OCI-LY1 (cell line): ENCODE data around the gene GLT1D1.

Experiments used
- H2AFZ ChIP-seq: fragments of 200-600 bp; sonication (generic), shearing (Covaris generic); 2 replicates; pipeline ENCODE4 v1.6.0; 2014; ENCODE audit warnings: antibody characterized with exemption, mild to moderate bottlenecking, low read length
- H3F3A ChIP-seq: fragments of 200-600 bp; sonication (generic), shearing (Covaris generic); 2 replicates; pipeline ENCODE4 v1.6.0; 2014; ENCODE audit warnings: mild to moderate bottlenecking, antibody characterized with exemption, low read length, moderate library complexity; ENCODE audit not compliant: insufficient read depth
- H3K27ac ChIP-seq: fragments of 200-600 bp; sonication (generic); 2 replicates; pipeline ENCODE4 v1.5.1; 2014; ENCODE audit warnings: low read length, mixed run types, mild to moderate bottlenecking, low read depth; ENCODE audit not compliant: poor library complexity, severe bottlenecking
- H3K27me3 ChIP-seq: fragments of 200-600 bp; sonication (generic); 2 replicates; pipeline ENCODE4 v1.6.0; 2014; ENCODE audit warnings: antibody characterized with exemption, mild to moderate bottlenecking, low read length, moderate library complexity; ENCODE audit not compliant: insufficient read depth
- H3K36me3 ChIP-seq: fragments of 200-600 bp; sonication (generic); 2 replicates; pipeline ENCODE4 v1.6.1; 2014; ENCODE audit warnings: mild to moderate bottlenecking, antibody characterized with exemption, low read length, moderate library complexity, mixed read lengths; ENCODE audit not compliant: insufficient read depth
- H3K4me1 ChIP-seq: fragments of 200-600 bp; sonication (generic); 2 replicates; pipeline ENCODE4 v1.5.1; 2014; ENCODE audit warnings: mild to moderate bottlenecking, low read length, moderate library complexity; ENCODE audit not compliant: insufficient read depth, severe bottlenecking
- H3K4me2 ChIP-seq: fragments of 200-600 bp; sonication (generic), shearing (Covaris generic); 2 replicates; pipeline ENCODE4 v1.6.1; 2014; ENCODE audit warnings: low read length
- H3K4me3 ChIP-seq: fragments of 200-600 bp; sonication (generic); 2 replicates; pipeline ENCODE4 v1.5.1; 2014; ENCODE audit warnings: low read length, low read depth, mild to moderate bottlenecking, mixed read lengths; ENCODE audit not compliant: poor library complexity, severe bottlenecking
- H3K79me2 ChIP-seq: fragments of 200-600 bp; shearing (Covaris generic); 2 replicates; pipeline ENCODE4 v1.6.1; 2016; ENCODE audit warnings: mixed run types, low read length, mixed read lengths; ENCODE audit not compliant: insufficient read depth
- H3K9ac ChIP-seq: fragments of 200-600 bp; sonication (generic), shearing (Covaris generic); 2 replicates; pipeline ENCODE4 v1.6.1; 2014; ENCODE audit warnings: mild to moderate bottlenecking, low read length, mixed read lengths
- H3K9me2 ChIP-seq: fragments of 200-600 bp; sonication (generic), shearing (Covaris generic); 2 replicates; pipeline ENCODE4 v1.6.1; 2014; ENCODE audit warnings: low read depth, mild to moderate bottlenecking, low read length, mixed read lengths
- H3K9me3 ChIP-seq: fragments of 200-600 bp; shearing (Covaris generic); 2 replicates; pipeline ENCODE4 v1.6.1; 2014; ENCODE audit warnings: low read length, mixed read lengths
- H4K20me1 ChIP-seq: fragments of 200-600 bp; sonication (generic), shearing (Covaris generic); 2 replicates; pipeline ENCODE4 v1.6.0; 2016; ENCODE audit warnings: mild to moderate bottlenecking, low read length; ENCODE audit not compliant: insufficient read depth
- EZH2 ChIP-seq: fragments of 200-600 bp; sonication (generic), shearing (Covaris generic); IDR thresholded peaks from 2 replicates; pipeline ENCODE4 v1.8.0; 2017; ENCODE audit warnings: borderline replicate concordance, mixed run types, mild to moderate bottlenecking, antibody characterized with exemption, low read length, moderate library complexity, mixed read lengths
- TF ChIP-seq, protein P1 (sequence below): fragments of 200-600 bp; sonication (generic), shearing (Covaris generic); IDR thresholded peaks from 2 replicates; pipeline ENCODE4 v1.5.1; 2017; ENCODE audit warnings: mild to moderate bottlenecking, antibody characterized with exemption, low read length, moderate library complexity, mixed read lengths

The GLT1D1 gene

DNA sequence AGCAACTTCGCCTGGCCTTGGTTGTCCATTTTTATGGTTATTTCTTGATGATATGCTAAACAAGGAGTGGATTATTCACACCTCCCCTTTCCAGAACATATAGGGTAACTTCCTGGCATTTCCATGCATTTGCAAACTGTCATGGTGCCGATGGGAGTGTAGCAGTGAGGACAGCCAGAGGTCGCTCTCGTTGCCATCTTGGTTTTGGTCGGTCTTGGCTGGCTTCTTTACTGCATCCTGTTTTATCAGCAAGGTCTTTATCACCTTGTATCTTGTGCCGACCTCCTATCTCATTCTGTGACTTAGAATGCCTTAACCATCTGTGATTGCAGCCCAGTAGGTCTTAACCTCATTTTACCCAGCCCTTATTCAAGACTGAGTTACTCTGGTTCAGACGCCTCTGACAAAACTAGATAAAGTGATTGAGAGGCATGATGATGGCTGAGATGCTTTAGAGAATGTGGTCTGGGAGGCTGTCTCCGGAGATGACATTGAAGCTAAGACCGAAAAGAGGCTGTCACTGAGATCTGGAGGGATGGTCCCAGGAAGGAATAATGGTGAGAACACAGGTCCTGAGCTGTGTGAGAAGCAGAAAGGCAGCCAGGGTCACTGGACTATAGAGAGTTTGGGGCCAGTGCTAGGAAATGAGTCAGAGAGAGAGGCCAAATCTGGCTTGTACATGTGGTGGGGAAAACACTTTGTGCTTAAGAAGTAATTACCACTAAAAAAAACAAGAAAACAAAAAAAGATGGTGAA is 2.9 kb downstream of the GLT1D1 start:
- H2AFZ ChIP-seq: no peak overlapping the region
- no peaks in the 10 kb centered on the region for H3F3A ChIP-seq
- no peaks in the 10 kb centered on the region for H3K36me3 ChIP-seq
- H3K9me2 ChIP-seq: no peaks in the 10 kb centered on the region
- no peaks in the 10 kb centered on the region for H4K20me1 ChIP-seq
- no peaks in the 10 kb centered on the region for H3K9me3 ChIP-seq
- H3K79me2 ChIP-seq: no peaks in the 10 kb centered on the region
- H3K27ac ChIP-seq: no peak overlapping the region
- H3K4me1 ChIP-seq: no peaks in the 10 kb centered on the region
- no peak overlapping the region for H3K4me3 ChIP-seq
- TF ChIP-seq, protein P1, sequence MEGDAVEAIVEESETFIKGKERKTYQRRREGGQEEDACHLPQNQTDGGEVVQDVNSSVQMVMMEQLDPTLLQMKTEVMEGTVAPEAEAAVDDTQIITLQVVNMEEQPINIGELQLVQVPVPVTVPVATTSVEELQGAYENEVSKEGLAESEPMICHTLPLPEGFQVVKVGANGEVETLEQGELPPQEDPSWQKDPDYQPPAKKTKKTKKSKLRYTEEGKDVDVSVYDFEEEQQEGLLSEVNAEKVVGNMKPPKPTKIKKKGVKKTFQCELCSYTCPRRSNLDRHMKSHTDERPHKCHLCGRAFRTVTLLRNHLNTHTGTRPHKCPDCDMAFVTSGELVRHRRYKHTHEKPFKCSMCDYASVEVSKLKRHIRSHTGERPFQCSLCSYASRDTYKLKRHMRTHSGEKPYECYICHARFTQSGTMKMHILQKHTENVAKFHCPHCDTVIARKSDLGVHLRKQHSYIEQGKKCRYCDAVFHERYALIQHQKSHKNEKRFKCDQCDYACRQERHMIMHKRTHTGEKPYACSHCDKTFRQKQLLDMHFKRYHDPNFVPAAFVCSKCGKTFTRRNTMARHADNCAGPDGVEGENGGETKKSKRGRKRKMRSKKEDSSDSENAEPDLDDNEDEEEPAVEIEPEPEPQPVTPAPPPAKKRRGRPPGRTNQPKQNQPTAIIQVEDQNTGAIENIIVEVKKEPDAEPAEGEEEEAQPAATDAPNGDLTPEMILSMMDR: no peak
- no peak for TF ChIP-seq EZH2
- H3K9ac ChIP-seq: no peak overlapping the region
- H3K27me3 ChIP-seq: no peaks in the 10 kb centered on the region; the same call in 1 of the 2 replicates
- H3K4me2 ChIP-seq: no peak overlapping the region

DNA sequence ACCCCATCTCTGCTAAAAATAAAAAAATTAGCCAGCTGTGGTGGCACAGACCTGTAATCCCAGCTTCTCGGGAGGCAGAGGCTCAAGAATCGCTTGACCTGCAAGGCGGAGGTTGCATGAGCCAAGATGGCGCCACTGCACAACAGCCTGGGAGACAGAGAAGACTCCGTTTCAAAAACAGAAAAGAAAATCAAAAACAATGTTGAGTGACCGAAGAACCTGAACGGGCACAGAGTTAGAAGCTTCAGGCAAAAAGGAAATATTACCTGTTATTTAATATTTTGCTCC is 3.5 kb downstream of the GLT1D1 start:
- Histone ChIP-seq H3K4me1 (no peaks in the 10 kb centered on the region), H3K79me2 (no peaks in the 10 kb centered on the region), H3K4me3 (no peak overlapping the region), H3F3A (no peaks in the 10 kb centered on the region), H3K27me3 (no peaks in the 10 kb centered on the region; the same call in 1 of the 2 replicates), H3K4me2 (no peak overlapping the region), H3K9me2 (no peaks in the 10 kb centered on the region), H2AFZ (no peak overlapping the region), H3K9ac (no peak overlapping the region), H4K20me1 (no peaks in the 10 kb centered on the region), H3K9me3 (no peaks in the 10 kb centered on the region), H3K27ac (no peak overlapping the region), H3K36me3 (no peaks in the 10 kb centered on the region)
- TF ChIP-seq, protein P1: no peak
- no peak for TF ChIP-seq EZH2

DNA sequence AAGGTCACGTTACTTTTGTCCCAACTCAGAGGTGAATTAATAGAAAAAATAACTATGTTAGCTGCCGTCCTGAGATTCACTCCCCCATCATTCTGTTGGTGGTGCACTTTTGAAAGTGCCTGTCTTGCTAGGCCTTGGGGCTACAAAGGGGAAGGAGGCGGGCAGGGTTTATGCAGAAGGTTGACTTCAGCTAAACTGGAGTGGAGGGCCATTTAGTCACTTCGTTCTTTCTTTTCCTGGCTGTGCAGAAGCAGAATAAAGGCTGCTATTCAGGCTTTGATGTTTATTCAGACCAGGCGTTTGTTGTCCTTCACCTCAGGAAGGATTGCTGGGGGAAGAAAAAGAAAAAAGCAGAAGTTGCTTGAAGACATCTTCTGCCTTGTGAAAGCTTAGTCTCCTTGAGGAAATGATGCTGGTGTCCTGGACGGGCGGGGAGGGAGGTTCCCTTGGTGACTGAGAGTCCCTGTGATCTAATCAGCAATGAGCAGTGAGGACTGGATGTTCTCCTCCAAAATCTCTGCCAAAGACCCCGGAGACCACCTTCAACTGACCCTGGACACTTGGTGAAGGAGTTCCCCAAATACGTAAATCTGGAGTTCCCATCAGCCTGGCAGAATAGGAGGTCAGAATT is 4.0 kb downstream of the GLT1D1 start:
- H3K4me3 ChIP-seq: no peak overlapping the region
- no peak overlapping the region for H3K9ac ChIP-seq
- H3K9me2 ChIP-seq: no peaks in the 10 kb centered on the region
- no peaks in the 10 kb centered on the region for H3K79me2 ChIP-seq
- no peak overlapping the region for H2AFZ ChIP-seq
- no peaks in the 10 kb centered on the region; the same call in 1 of the 2 replicates for H3K27me3 ChIP-seq
- H3F3A ChIP-seq: no peaks in the 10 kb centered on the region
- H4K20me1 ChIP-seq: no peaks in the 10 kb centered on the region
- no peak for TF ChIP-seq EZH2
- TF ChIP-seq, protein P1: no peak
- no peaks in the 10 kb centered on the region for H3K9me3 ChIP-seq
- no peak overlapping the region for H3K4me2 ChIP-seq
- no peaks in the 10 kb centered on the region for H3K36me3 ChIP-seq
- H3K4me1 ChIP-seq: no peaks in the 10 kb centered on the region
- no peak overlapping the region for H3K27ac ChIP-seq
